Left lung (tissue), 10 donors: ENCODE measurements around the gene ZNF594. TPM values are rescaled to one million over a fixed set of nuclear protein-coding genes. Genes with fewer than 3 reads are reported as not detected.
A peak's percentile ranks its signal among the peaks of the same experiment; 100 is the strongest.
"Not testable (repeated sequence)": the region's sequence is repeated elsewhere in the genome, so short reads cannot be mapped to it uniquely, and the experiment has no call there.

Source experiments
- ATAC-seq: fragments of 200-7000 bp; cut with Tn5 transposase; one replicate; pipeline ENCODE4 v1.9.1; 2020; ENCODE audit warnings: moderate library complexity
- DNase-seq, 4 donors: peaks; one replicate each; pipeline ENCODE4 v3.0.0-alpha.2; 2013 to 2020
- H3K27ac ChIP-seq, 2 donors: fragments of 200-600 bp; sonication (generic) in 1 of 2; one replicate each; pipeline versions ENCODE4 v1.5.0 to v1.8.0; 2020 to 2021
- H3K27me3 ChIP-seq, 2 donors: fragments of 200-600 bp; sonication (generic) in 1 of 2; one replicate each; pipeline versions ENCODE4 v1.5.0 to v1.8.0; 2020 to 2021
- H3K36me3 ChIP-seq, 2 donors: fragments of 200-600 bp; sonication (generic) in 1 of 2; one replicate each; pipeline versions ENCODE4 v1.5.0 to v1.8.0; 2020 to 2021
- H3K4me1 ChIP-seq, 2 donors: fragments of 200-600 bp; one replicate each; pipeline ENCODE4 v1.8.0; 2021
- H3K4me3 ChIP-seq, 2 donors: fragments of 200-600 bp; sonication (generic) in 1 of 2; one replicate each; pipeline versions ENCODE4 v1.5.0 to v1.8.0; 2020 to 2021; ENCODE audit warnings: mild to moderate bottlenecking in 1 of 2
- H3K9me3 ChIP-seq, 2 donors: fragments of 200-600 bp; sonication (generic) in 1 of 2; one replicate each; pipeline versions ENCODE4 v1.5.0 to v1.8.0; 2020 to 2021
- CTCF ChIP-seq, 2 donors: fragments of 200-600 bp; sonication (generic) in 1 of 2; IDR thresholded peaks; one replicate each; pipeline versions ENCODE4 v1.5.0 to v1.8.0; 2021; ENCODE audit warnings: antibody characterized with exemption in 2 of 2
- intact Hi-C, 2 donors: fragments of 100-400 bp; cut with DNase I; formaldehyde crosslinking; loops; one replicate each; pipeline versions ENCODE4 v1.11.2 to v1.14.2; 2022
- polyA plus RNA-seq, 6 donors: library from polyadenylated mRNA; unstranded; fragments of 120-200 nt; gene quantifications; one replicate each; pipeline ENCODE4 v1.2.1, GENCODE V29; 2013; ENCODE audit not compliant: insufficient read length in 6 of 6
- total RNA-seq, 2 donors: library from RNA; stranded (reverse); fragmentation: NEBNext Ultra II Directional; extraction: Animal tissue kit (Norgen Biotek cat#: 25700); gene quantifications; one replicate each; pipeline ENCODE4 v1.2.1, GENCODE V29; 2021
- donor health status: DM: no; HTN: yes; CAD: no.
- donor health status: DM: no; HTN: no; CAD: no.

ZNF594 gene
- total and polyA plus RNA-seq, 8 donors: 6.5 to 22.5 (median 19.1) TPM

GRCh38 chr17:5164436-5164835 lies 27.2 kb downstream of the ZNF594 start:
- DNase-seq: peak in 1 of 4 donors; percentile 1
- Histone ChIP-seq H3K27me3 (no peaks in the 10 kb centered on the region), H3K4me1 (peaks cover 0 to 7% of the 10 kb centered on the region in 2 donors), H3K36me3 (no peaks in the 10 kb centered on the region), H3K9me3 (no peaks in the 10 kb centered on the region), H3K27ac (no peak overlapping the region), H3K4me3 (no peak overlapping the region)
- TF ChIP-seq CTCF (IDR thresholded peaks at IDR 0.05): no peak
- intact Hi-C loops: no loop called here
- ATAC-seq: no peak

GRCh38 chr17:5161793-5162192 lies 29.9 kb downstream of the ZNF594 start:
- DNase-seq, ATAC-seq, H3K36me3 ChIP-seq, H3K4me3 ChIP-seq, intact Hi-C loops, H3K4me1 ChIP-seq, H3K9me3 ChIP-seq, H3K27me3 ChIP-seq, H3K27ac ChIP-seq: not testable (repeated sequence)

- H3K9me3 ChIP-seq, H3K36me3 ChIP-seq, intact Hi-C loops, H3K4me1 ChIP-seq, ATAC-seq, H3K4me3 ChIP-seq, H3K27me3 ChIP-seq, H3K27ac ChIP-seq, DNase-seq: not testable (repeated sequence)
Observed at GRCh38 chr17:5160702-5161101, 31.0 kb downstream of the ZNF594 start.

- ATAC-seq, H3K4me3 ChIP-seq, H3K9me3 ChIP-seq, H3K4me1 ChIP-seq, H3K27me3 ChIP-seq, intact Hi-C loops, DNase-seq, H3K27ac ChIP-seq, H3K36me3 ChIP-seq: not testable (repeated sequence)
Observed at GRCh38 chr17:5146122-5146521, 45.5 kb downstream of the ZNF594 start.

- H3K27ac ChIP-seq, H3K4me3 ChIP-seq, H3K4me1 ChIP-seq, H3K36me3 ChIP-seq, H3K9me3 ChIP-seq, H3K27me3 ChIP-seq, ATAC-seq, DNase-seq, intact Hi-C loops: not testable (repeated sequence)
Observed at GRCh38 chr17:5142877-5143276, 48.8 kb downstream of the ZNF594 start.

- intact Hi-C loops: no loop called here
- no peak for TF ChIP-seq CTCF (IDR thresholded peaks at IDR 0.05)
Observed at GRCh38 chr17:5139458-5139732, 52.3 kb downstream of the ZNF594 start.

GRCh38 chr17:5138616-5139457 lies 52.8 kb downstream of the ZNF594 start:
- H3K4me3 ChIP-seq: no peak overlapping the region
- H3K9me3 ChIP-seq: no peaks in the 10 kb centered on the region
- no peak overlapping the region for H3K27ac ChIP-seq
- no peak for ATAC-seq
- no peaks in the 10 kb centered on the region for H3K36me3 ChIP-seq
- DNase-seq: no peak
- H3K27me3 ChIP-seq: no peaks in the 10 kb centered on the region
- TF ChIP-seq CTCF (IDR thresholded peaks at IDR 0.05): no peak
- intact Hi-C loops: no loop called here
- no peaks in the 10 kb centered on the region for H3K4me1 ChIP-seq

More at GRCh38 chr17:5139458-5139732, 52.3 kb downstream of the ZNF594 start:
- no peaks in the 10 kb centered on the region for H3K27me3 ChIP-seq
- ATAC-seq: no peak
- H3K4me3 ChIP-seq: no peak overlapping the region
- no peak overlapping the region for H3K27ac ChIP-seq
- H3K36me3 ChIP-seq: no peaks in the 10 kb centered on the region
- no peaks in the 10 kb centered on the region for H3K9me3 ChIP-seq
- no peak for DNase-seq
- no peaks in the 10 kb centered on the region for H3K4me1 ChIP-seq

- ATAC-seq, H3K4me1 ChIP-seq, H3K27me3 ChIP-seq, H3K4me3 ChIP-seq, DNase-seq, H3K36me3 ChIP-seq, H3K9me3 ChIP-seq, intact Hi-C loops, H3K27ac ChIP-seq: not testable (repeated sequence)
Observed at GRCh38 chr17:5138198-5138544, 53.5 kb downstream of the ZNF594 start.

- H3K27ac ChIP-seq, H3K4me3 ChIP-seq, DNase-seq: not testable (repeated sequence)
Observed at GRCh38 chr17:5137511-5138197, 54.0 kb downstream of the ZNF594 start.

GRCh38 chr17:5136580-5137412 lies 54.9 kb downstream of the ZNF594 start:
- H3K9me3 ChIP-seq, H3K27me3 ChIP-seq, H3K36me3 ChIP-seq, DNase-seq, ATAC-seq, intact Hi-C loops, H3K4me1 ChIP-seq, H3K4me3 ChIP-seq, H3K27ac ChIP-seq: not testable (repeated sequence)

More at GRCh38 chr17:5137511-5138197, 54.0 kb downstream of the ZNF594 start:
- intact Hi-C loops, H3K9me3 ChIP-seq, H3K4me1 ChIP-seq, ATAC-seq, H3K36me3 ChIP-seq, H3K27me3 ChIP-seq: not testable (repeated sequence)
